AG09309 (cell line): ENCODE results near the gene DLG1.

Experiments
- DNase-seq: peaks from one replicate; pipeline ENCODE4 v3.0.0-alpha.2; 2010; ENCODE audit warnings: low read depth
- H3K4me3 ChIP-seq: 2 replicates; pipeline ENCODE4 v1.5.1; 2011; ENCODE audit warnings: mild to moderate bottlenecking, low read depth, low read length, moderate library complexity; ENCODE audit not compliant: control insufficient read depth
- CTCF ChIP-seq: IDR thresholded peaks from 2 replicates; pipeline ENCODE4 v1.5.1; 2011; ENCODE audit warnings: mild to moderate bottlenecking, low read depth, low read length, inconsistent platforms; ENCODE audit not compliant: insufficient read depth, control insufficient read depth; ENCODE audit errors: missing control alignments

The DLG1 gene

GRCh38 chr3:197269024-197269423, 29.4 kb downstream of the DLG1 start:
- DNase-seq = no peak
- no peak for TF ChIP-seq CTCF
- H3K4me3 ChIP-seq = no peak overlapping the region

DNA sequence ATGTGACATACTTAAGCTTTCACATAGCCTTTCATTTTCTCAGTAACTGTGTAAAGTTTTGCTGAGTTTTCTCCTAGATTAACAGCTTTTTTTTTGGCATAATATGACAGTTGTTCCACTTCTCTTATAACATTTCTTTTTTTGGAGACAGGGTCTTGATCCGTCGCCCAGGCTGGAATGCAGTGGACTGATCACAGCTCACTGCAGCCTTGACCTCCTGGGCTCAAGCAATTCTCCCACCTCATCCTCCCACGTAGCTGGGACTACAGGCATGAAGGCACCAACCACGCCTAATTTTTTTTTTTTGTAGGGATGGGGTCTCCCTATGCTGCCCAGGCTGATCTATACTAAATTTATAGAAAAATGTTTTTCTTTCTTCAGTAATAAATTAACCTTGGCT, 30.1 kb downstream of the DLG1 start:
- no peak overlapping the region for H3K4me3 ChIP-seq
- TF ChIP-seq CTCF = no peak
- no peak for DNase-seq

- no peak for TF ChIP-seq CTCF
- no peak for DNase-seq
- no peak overlapping the region for H3K4me3 ChIP-seq
Measured at GRCh38 chr3:197266331-197266730, 32.1 kb downstream of the DLG1 start.

DNA sequence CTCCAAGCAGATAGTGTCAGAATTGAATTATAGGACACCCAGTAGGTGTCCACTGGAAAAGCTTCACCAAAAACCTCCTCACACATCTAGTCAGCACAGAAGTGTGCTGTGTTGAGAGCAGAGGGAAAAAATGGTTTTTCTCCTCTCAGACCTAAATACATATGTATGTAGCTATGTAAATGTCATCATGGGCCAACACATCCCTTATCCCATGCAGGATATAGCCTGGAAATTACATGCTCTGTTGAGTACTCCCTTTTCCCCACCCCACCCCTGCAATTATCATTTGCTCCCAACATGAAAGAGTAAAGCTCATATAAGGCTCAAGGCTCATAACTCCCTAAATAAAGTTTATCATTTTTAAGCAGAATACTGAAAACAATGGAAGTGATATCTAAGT, 35.7 kb downstream of the DLG1 start:
- H3K4me3 ChIP-seq = no peak overlapping the region
- no peak for TF ChIP-seq CTCF
- DNase-seq = no peak

GRCh38 chr3:197261164-197261509, 37.3 kb downstream of the DLG1 start:
- no peak overlapping the region for H3K4me3 ChIP-seq
- DNase-seq = no peak
- no peak for TF ChIP-seq CTCF

DNA sequence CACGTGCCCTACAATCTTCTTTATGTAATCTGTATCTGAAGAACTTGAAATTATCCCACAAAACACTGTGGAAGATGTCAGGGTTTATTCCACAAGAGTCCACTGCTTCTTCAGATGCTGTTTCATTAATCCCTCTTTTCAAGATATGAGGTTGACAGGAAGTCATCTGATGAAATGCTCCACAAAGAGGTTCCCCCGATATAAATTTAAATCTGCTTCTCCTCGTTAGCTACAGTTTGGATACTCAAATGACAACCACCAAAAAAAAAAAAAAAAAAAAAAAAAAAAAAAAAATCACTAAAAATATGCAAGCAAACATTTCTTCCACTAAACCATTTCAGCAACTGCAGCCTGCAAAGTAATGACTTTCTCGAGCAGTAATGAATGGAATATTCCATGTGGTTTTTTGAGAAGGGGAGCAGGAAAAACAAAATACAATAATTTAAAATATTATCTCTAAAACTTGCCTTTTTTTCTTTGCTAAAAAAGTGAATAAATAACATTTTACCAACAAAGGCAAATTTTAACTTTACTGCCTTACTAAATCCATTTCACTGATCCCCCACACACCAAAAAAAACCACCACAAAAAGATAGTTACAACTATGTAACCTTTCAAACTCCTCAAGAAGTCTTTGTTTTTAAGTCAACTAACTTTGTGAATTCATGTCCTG, 37.8 kb downstream of the DLG1 start:
- no peak for TF ChIP-seq CTCF
- DNase-seq = no peak

DNA sequence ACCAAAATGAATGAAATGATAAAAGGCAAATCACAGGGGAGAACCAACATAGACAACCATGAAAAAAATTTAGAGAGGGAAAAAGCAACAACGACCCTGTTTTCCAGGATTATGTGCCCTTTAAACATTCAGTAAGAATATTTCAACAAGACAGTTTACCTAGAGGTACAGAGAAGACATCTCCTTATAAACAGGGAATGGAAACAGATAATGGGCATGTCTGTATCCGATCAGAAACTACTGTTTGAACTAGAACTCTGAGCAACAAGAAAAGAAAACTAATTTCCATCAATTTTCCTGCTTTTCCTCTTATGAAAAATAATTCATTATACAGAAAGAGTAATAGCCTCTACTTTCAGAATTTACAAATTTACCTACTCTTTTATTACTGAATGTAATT, 39.3 kb downstream of the DLG1 start:
- DNase-seq = no peak
- no peak overlapping the region for H3K4me3 ChIP-seq
- no peak for TF ChIP-seq CTCF

More for the DNA sequence above, 37.8 kb downstream of the DLG1 start:
- no peak overlapping the region for H3K4me3 ChIP-seq
